ENCODE results near the gene ABCB9.

DNA sequence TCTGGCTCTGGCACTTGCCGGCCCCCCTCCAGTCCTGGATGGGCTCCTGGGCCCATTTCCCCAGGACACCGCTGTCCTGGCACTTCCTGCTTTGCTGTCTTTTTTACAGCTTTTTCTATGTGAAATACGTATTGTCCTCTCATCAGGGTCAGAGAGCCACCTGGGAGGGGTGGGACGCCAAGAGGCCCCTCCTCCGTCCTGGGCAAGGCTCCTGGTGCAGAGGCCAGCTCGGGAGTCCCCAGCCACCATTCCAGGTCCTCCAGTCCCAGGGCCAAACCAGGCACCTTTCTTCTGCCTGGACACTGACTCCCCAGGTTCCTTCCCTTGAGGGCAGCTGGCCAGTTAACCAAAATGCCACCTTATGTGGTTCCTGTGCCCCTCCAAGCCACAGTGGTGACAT is 37.0 kb upstream of the ABCB9 start:
- TF ChIP-seq, protein P1, sequence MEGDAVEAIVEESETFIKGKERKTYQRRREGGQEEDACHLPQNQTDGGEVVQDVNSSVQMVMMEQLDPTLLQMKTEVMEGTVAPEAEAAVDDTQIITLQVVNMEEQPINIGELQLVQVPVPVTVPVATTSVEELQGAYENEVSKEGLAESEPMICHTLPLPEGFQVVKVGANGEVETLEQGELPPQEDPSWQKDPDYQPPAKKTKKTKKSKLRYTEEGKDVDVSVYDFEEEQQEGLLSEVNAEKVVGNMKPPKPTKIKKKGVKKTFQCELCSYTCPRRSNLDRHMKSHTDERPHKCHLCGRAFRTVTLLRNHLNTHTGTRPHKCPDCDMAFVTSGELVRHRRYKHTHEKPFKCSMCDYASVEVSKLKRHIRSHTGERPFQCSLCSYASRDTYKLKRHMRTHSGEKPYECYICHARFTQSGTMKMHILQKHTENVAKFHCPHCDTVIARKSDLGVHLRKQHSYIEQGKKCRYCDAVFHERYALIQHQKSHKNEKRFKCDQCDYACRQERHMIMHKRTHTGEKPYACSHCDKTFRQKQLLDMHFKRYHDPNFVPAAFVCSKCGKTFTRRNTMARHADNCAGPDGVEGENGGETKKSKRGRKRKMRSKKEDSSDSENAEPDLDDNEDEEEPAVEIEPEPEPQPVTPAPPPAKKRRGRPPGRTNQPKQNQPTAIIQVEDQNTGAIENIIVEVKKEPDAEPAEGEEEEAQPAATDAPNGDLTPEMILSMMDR (IDR thresholded peaks at IDR 0.05) = no peak
- TF ChIP-seq POLR2A (IDR thresholded peaks at IDR 0.05) = no peak

All from prostate gland (tissue), 2 donors.